HFFc6 (cell line): ENCODE results near the gene STIM1. TPM values are rescaled to one million over a fixed set of nuclear protein-coding genes. Genes with fewer than 3 reads are reported as not detected.
"Not testable (repeated sequence)": the region's sequence is repeated elsewhere in the genome, so short reads cannot be mapped to it uniquely, and the experiment has no call there.

Experiments used
- DNase-seq: peaks from one replicate; pipeline ENCODE4 v3.0.0-alpha.2; 2018
- H3K27ac Mint-ChIP-seq: 2 replicates; pipeline ENCODE4 v1.8.0; 2020; ENCODE audit warnings: mild to moderate bottlenecking, mixed read lengths
- H3K27me3 Mint-ChIP-seq: 2 replicates; pipeline ENCODE4 v1.8.0; 2021; ENCODE audit warnings: mild to moderate bottlenecking, moderate library complexity, mixed read lengths; ENCODE audit not compliant: insufficient read depth
- H3K36me3 Mint-ChIP-seq: 2 replicates; pipeline ENCODE4 v1.8.0; 2021; ENCODE audit warnings: low read depth, mixed read lengths
- H3K4me1 Mint-ChIP-seq: 2 replicates; pipeline ENCODE4 v1.8.0; 2020; ENCODE audit warnings: low read depth, mixed read lengths
- H3K4me3 Mint-ChIP-seq: 2 replicates; pipeline ENCODE4 v1.8.0; 2020; ENCODE audit warnings: mild to moderate bottlenecking, moderate library complexity, mixed read lengths
- H3K9me3 Mint-ChIP-seq: 2 replicates; pipeline ENCODE4 v1.8.0; 2020; ENCODE audit warnings: mild to moderate bottlenecking, mixed read lengths
- total RNA-seq, 6 experiments: library from RNA; stranded (reverse); fragmentation: NEBNext Ultra II Directional; extraction: Animal tissue kit (Norgen Biotek cat#: 25700); gene quantifications; 2 replicates in 1 of 6; 3 replicates in 5 of 6; pipeline ENCODE4 v1.2.3, GENCODE V29; 2021
- TF ChIP-seq, protein P1 (sequence below): fragments of 200-600 bp; sonication (generic); IDR thresholded peaks from 2 replicates; pipeline ENCODE4 v1.5.0; 2021; ENCODE audit warnings: antibody characterized with exemption, mild to moderate bottlenecking

Gene STIM1
- total RNA-seq, 6 experiments from 2014 or later, result 27.6 to 33.1 (median 30.7) TPM

DNA sequence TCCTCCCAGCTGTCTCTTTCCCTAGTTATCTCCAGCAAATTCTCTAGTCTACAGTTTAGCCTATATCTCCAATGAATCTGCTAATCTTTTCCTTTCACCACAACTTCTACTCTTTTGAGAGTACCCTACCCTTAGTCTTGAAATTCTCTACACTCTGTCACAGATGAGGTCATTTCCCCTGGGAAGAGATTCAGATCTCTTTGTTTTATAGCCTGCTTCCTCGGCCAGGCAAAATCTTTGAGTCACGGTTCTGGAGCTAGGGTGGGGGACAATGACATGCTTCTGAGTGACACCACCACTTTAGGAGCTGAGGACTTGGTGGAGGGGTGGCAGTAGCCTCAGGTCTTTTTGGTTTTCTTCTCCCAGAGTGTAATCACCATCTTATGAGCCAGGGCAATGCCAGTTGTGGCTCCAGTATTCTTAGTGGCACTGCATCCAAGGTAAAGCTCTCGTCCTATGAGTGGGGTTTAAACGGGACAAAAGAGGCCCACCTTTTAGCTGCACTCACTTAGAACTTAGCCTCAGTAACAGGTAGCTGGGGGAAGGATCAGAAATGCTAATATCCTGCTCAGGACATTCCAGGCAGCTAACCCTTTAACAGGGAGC lies 140.6 kb downstream of the STIM1 start:
- Mint-ChIP-seq H3K27ac (peak overlapping the region; percentile 79), H3K27me3 (peaks cover 3% of the 10 kb centered on the region), H3K4me3 (peak overlapping the region; percentile 40), H3K36me3 (peaks cover 33% of the 10 kb centered on the region), H3K4me1 (peaks cover 43% of the 10 kb centered on the region), H3K9me3 (peaks cover 43% of the 10 kb centered on the region)
- DNase-seq, result peak; percentile 76
- TF ChIP-seq, protein P1, sequence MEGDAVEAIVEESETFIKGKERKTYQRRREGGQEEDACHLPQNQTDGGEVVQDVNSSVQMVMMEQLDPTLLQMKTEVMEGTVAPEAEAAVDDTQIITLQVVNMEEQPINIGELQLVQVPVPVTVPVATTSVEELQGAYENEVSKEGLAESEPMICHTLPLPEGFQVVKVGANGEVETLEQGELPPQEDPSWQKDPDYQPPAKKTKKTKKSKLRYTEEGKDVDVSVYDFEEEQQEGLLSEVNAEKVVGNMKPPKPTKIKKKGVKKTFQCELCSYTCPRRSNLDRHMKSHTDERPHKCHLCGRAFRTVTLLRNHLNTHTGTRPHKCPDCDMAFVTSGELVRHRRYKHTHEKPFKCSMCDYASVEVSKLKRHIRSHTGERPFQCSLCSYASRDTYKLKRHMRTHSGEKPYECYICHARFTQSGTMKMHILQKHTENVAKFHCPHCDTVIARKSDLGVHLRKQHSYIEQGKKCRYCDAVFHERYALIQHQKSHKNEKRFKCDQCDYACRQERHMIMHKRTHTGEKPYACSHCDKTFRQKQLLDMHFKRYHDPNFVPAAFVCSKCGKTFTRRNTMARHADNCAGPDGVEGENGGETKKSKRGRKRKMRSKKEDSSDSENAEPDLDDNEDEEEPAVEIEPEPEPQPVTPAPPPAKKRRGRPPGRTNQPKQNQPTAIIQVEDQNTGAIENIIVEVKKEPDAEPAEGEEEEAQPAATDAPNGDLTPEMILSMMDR, result no peak

DNA sequence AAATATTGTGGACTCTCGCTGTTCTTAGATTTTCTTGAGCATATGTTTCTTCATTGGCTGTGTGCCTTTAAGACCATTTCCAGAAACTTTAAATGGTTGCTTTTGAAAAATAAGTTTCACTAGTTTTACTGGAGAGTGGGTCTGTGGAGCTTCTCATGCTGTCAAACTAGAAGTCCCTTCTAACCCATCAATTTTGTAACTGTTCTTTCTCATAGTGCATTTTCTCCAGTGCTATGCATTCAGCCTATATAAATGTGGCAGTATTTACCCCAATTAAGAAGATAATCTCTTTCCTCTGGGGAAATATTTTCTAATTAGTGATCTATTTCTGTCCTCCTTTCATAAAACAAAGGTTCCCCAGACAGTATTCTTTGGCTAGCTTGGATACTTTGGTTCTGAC lies 141.2 kb downstream of the STIM1 start:
- peaks cover 43% of the 10 kb centered on the region for H3K9me3 Mint-ChIP-seq
- no peak overlapping the region for H3K4me3 Mint-ChIP-seq
- peaks cover 33% of the 10 kb centered on the region for H3K36me3 Mint-ChIP-seq
- DNase-seq, result no peak
- no peaks in the 10 kb centered on the region; the same call in 1 of the 2 replicates for H3K27me3 Mint-ChIP-seq
- peaks cover 43% of the 10 kb centered on the region for H3K4me1 Mint-ChIP-seq
- TF ChIP-seq, protein P1, result no peak
- H3K27ac Mint-ChIP-seq, result peak overlapping the region; percentile 79

DNA sequence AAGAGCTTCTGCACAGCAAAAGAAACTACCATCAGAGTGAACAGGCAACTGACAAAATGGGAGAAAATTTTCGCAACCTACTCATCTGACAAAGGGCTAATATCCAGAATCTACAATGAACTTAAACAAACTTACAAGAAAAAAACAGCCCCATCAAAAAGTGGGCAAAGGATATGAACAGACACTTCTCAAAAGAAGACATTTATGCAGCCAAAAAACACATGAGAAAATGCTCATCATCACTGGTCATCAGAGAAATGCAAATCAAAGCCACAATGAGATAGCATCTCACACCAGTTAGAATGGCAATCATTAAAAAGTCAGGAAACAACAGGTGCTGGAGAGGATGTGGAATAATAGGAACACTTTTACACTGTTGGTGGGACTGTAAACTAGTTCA lies 149.3 kb downstream of the STIM1 start:
- H3K27me3 Mint-ChIP-seq, DNase-seq, H3K4me1 Mint-ChIP-seq, H3K4me3 Mint-ChIP-seq, H3K36me3 Mint-ChIP-seq, H3K27ac Mint-ChIP-seq, H3K9me3 Mint-ChIP-seq: not testable (repeated sequence)

DNA sequence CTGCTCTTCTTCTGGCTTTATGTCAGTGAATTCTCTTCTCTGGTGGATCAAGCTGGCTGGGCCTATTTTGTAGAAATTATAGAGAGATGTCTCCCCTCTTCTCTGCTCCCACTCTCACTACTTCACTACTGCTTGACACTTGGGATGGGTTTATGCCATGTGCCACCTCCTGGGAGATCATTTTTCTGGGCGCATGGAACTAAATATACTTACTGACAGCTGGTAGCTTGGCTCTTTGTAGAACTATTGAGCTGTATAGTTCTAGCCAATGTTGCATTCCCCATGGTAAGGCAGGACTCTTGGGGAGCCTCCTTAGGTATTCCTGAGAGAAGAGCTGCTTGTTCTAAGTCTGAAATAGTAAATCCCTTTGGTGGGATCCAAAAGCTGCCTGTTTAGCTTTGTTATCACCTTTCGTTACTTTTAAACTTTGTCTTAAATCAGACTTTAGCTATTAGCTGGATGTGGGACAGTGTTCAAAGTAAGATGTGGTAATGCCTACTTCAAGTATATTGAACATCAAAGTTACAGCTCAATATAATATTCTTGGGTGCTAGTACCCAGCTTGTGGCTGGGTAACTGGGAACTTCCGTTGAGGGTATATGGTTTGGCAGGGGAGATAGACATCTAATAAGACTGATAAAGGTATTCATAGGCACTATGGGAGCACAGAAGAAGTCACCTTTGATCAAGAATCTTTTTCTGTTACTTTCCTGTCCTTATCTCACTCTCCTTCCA lies 151.6 kb downstream of the STIM1 start:
- Mint-ChIP-seq H3K9me3 (peaks cover 4% of the 10 kb centered on the region; the same call in 1 of the 2 replicates), H3K27ac (no peak overlapping the region), H3K36me3 (no peaks in the 10 kb centered on the region; the same call in 1 of the 2 replicates), H3K4me1 (no peaks in the 10 kb centered on the region), H3K27me3 (peaks cover 4% of the 10 kb centered on the region), H3K4me3 (no peak overlapping the region)
- no peak for DNase-seq
- TF ChIP-seq, protein P1, result no peak

DNA sequence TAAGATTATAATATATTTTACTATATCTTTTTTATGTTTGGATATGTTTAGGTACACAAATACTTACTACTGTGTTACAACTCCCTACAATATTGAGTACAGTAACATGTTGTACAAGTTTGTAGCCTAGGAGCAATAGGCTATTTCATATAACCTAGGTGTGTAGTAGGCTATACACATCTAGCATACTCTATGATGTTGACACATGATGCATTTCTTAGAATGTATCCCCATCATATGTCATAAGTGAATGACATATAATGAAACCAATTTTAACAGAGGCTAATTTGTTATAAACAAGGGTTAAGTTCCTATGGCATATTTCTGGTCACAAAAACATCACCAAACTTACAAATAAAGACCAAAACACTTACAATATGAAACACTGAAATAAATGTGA lies 152.7 kb downstream of the STIM1 start:
- peaks cover 4% of the 10 kb centered on the region for H3K27me3 Mint-ChIP-seq
- TF ChIP-seq, protein P1, result no peak
- peaks cover 4% of the 10 kb centered on the region; the same call in 1 of the 2 replicates for H3K9me3 Mint-ChIP-seq
- no peaks in the 10 kb centered on the region; the same call in 1 of the 2 replicates for H3K36me3 Mint-ChIP-seq
- no peak overlapping the region for H3K27ac Mint-ChIP-seq
- DNase-seq, result no peak
- no peak overlapping the region for H3K4me3 Mint-ChIP-seq
- no peaks in the 10 kb centered on the region for H3K4me1 Mint-ChIP-seq

DNA sequence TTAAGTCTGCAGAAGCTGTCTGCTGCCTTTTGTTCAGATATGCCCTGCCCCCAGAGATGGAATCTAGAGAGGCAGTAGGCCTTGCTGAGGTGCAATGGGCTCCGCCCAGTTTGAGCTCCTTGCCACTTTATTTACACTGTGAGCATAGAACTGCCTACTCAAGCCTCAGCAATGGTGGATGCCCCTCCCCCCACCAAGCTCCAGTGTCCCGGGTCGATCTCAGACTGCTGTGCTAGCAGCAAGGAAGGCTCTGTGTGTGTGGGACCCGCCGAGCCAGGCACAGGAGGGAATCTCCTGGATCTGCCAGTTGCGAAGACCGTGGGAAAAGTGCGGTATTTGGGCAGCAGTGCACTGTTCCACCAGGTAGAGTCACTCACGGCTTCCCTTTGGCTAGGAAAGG lies 161.1 kb downstream of the STIM1 start:
- not testable (repeated sequence) for H3K27me3 Mint-ChIP-seq, H3K9me3 Mint-ChIP-seq, DNase-seq, H3K27ac Mint-ChIP-seq, H3K4me3 Mint-ChIP-seq, H3K36me3 Mint-ChIP-seq
- peaks cover 22% of the 10 kb centered on the region for H3K4me1 Mint-ChIP-seq
